ENCODE data around the gene MAMDC2. TPM values are rescaled to one million over a fixed set of nuclear protein-coding genes. Genes with fewer than 3 reads are reported as not detected.
"Not testable (repeated sequence)": the region's sequence is repeated elsewhere in the genome, so short reads cannot be mapped to it uniquely, and the experiment has no call there.

MAMDC2 gene
- total RNA-seq, 2 donors from 2014 or later = 25.4 to 29.0 TPM

GRCh38 chr9:70197216-70198044 is 153.8 kb downstream of the MAMDC2 start:
- no peaks in the 10 kb centered on the region for H3K4me1 ChIP-seq (ENCODE audit: control insufficient read depth in 1 of 2, low read depth in 2 of 2)
- TF ChIP-seq CTCF (IDR thresholded peaks at IDR 0.05) = no peak
- no peak overlapping the region for H3K27ac ChIP-seq
- H3K27me3 ChIP-seq (replicated peaks; ENCODE audit: insufficient read depth) = no peaks in the 10 kb centered on the region
- ATAC-seq (ENCODE audit: insufficient number of reproducible peaks, low FRiP score, low read depth) (no peak), DNase-seq (ENCODE audit: low spot score) (no peak)
- no peak overlapping the region for H3K4me3 ChIP-seq
- no peaks in the 10 kb centered on the region for H3K9me3 ChIP-seq
- H3K36me3 ChIP-seq = no peaks in the 10 kb centered on the region

GRCh38 chr9:70204743-70205142 is 161.1 kb downstream of the MAMDC2 start:
- H3K27me3 ChIP-seq (replicated peaks; ENCODE audit: insufficient read depth); H3K4me1 ChIP-seq (ENCODE audit: control insufficient read depth in 1 of 2, low read depth in 2 of 2); DNase-seq (ENCODE audit: low spot score); H3K9me3 ChIP-seq; H3K36me3 ChIP-seq; H3K27ac ChIP-seq; ATAC-seq (ENCODE audit: insufficient number of reproducible peaks, low FRiP score, low read depth); H3K4me3 ChIP-seq: not testable (repeated sequence)

GRCh38 chr9:70205366-70206020 is 161.8 kb downstream of the MAMDC2 start:
- ATAC-seq (ENCODE audit: insufficient number of reproducible peaks, low FRiP score, low read depth) (no peak), DNase-seq (ENCODE audit: low spot score) (no peak)
- no peak overlapping the region for H3K27ac ChIP-seq
- H3K27me3 ChIP-seq (replicated peaks; ENCODE audit: insufficient read depth) = no peaks in the 10 kb centered on the region
- no peaks in the 10 kb centered on the region for H3K36me3 ChIP-seq
- TF ChIP-seq CTCF (IDR thresholded peaks at IDR 0.05) = no peak
- H3K4me1 ChIP-seq (ENCODE audit: control insufficient read depth in 1 of 2, low read depth in 2 of 2) = no peaks in the 10 kb centered on the region
- peaks cover 9% of the 10 kb centered on the region for H3K9me3 ChIP-seq
- H3K4me3 ChIP-seq = no peak overlapping the region

GRCh38 chr9:70217029-70217428 is 173.4 kb downstream of the MAMDC2 start:
- H3K9me3 ChIP-seq = peaks cover 7% of the 10 kb centered on the region
- H3K4me1 ChIP-seq (ENCODE audit: control insufficient read depth in 1 of 2, low read depth in 2 of 2) = no peaks in the 10 kb centered on the region
- TF ChIP-seq CTCF (IDR thresholded peaks at IDR 0.05) = no peak
- no peak overlapping the region for H3K27ac ChIP-seq
- H3K27me3 ChIP-seq (replicated peaks; ENCODE audit: insufficient read depth) = no peaks in the 10 kb centered on the region
- ATAC-seq (ENCODE audit: insufficient number of reproducible peaks, low FRiP score, low read depth) (no peak), DNase-seq (ENCODE audit: low spot score) (no peak)
- H3K36me3 ChIP-seq = peaks cover 11% of the 10 kb centered on the region
- no peak overlapping the region for H3K4me3 ChIP-seq

GRCh38 chr9:70218767-70219166 is 175.1 kb downstream of the MAMDC2 start:
- H3K4me3 ChIP-seq = no peak overlapping the region
- DNase-seq (ENCODE audit: low spot score) = no peak
- H3K27ac ChIP-seq = no peak overlapping the region
- no peaks in the 10 kb centered on the region for H3K9me3 ChIP-seq
- H3K36me3 ChIP-seq = peaks cover 6% of the 10 kb centered on the region
- no peak for ATAC-seq (ENCODE audit: insufficient number of reproducible peaks, low FRiP score, low read depth)
- no peak for TF ChIP-seq CTCF (IDR thresholded peaks at IDR 0.05)
- H3K4me1 ChIP-seq (ENCODE audit: control insufficient read depth in 1 of 2, low read depth in 2 of 2) = no peaks in the 10 kb centered on the region
- no peaks in the 10 kb centered on the region for H3K27me3 ChIP-seq (replicated peaks; ENCODE audit: insufficient read depth)

All from thoracic aorta (tissue), 2 donors.